Calu3 (cell line): ENCODE results near the gene PTPRG. TPM values are rescaled to one million over a fixed set of nuclear protein-coding genes. Genes with fewer than 3 reads are reported as not detected.

Source experiments
- BruUV-seq: library from RNA; stranded (reverse); fragments of 400-500 nt; replicated peaks from 2 replicates; lab custom pipeline; 2021; lab: Mats Ljungman, UMichigan
- CTCF ChIA-PET: fragments of 300-600 bp; sonication (Branson Sonifier 250); formaldehyde crosslinking; loops from one replicate; lab custom pipeline; 2022; ENCODE audit warnings: antibody characterized with exemption; lab: Charles Lee
- DNase-seq: peaks from one replicate; pipeline ENCODE4 v3.0.0; 2022
- H3K27ac Mint-ChIP-seq: one replicate; pipeline ENCODE4 v1.8.0; 2022; ENCODE audit warnings: mixed read lengths; ENCODE audit not compliant: unreplicated experiment
- H3K27me3 Mint-ChIP-seq: one replicate; pipeline ENCODE4 v1.8.0; 2022; ENCODE audit warnings: mixed read lengths; ENCODE audit not compliant: unreplicated experiment
- H3K36me3 Mint-ChIP-seq: one replicate; pipeline ENCODE4 v1.8.0; 2022; ENCODE audit warnings: mild to moderate bottlenecking, moderate library complexity, mixed read lengths; ENCODE audit not compliant: insufficient read depth, unreplicated experiment
- H3K4me1 Mint-ChIP-seq: one replicate; pipeline ENCODE4 v1.8.0; 2022; ENCODE audit warnings: mild to moderate bottlenecking, low read depth, mixed read lengths; ENCODE audit not compliant: unreplicated experiment
- H3K4me3 Mint-ChIP-seq: one replicate; pipeline ENCODE4 v1.8.0; 2022; ENCODE audit warnings: mild to moderate bottlenecking, low read depth, moderate library complexity, mixed read lengths; ENCODE audit not compliant: unreplicated experiment
- H3K9me3 Mint-ChIP-seq: one replicate; pipeline ENCODE4 v1.8.0; 2022; ENCODE audit warnings: low read depth, mixed read lengths; ENCODE audit not compliant: unreplicated experiment
- intact Hi-C: fragments of 100-400 bp; cut with micrococcal nuclease; formaldehyde crosslinking; loops from one replicate; pipeline ENCODE4 v1.10.0; 2022; ENCODE audit not compliant: unreplicated experiment
- total RNA-seq: library from RNA; stranded (reverse); gene quantifications from 2 replicates; pipeline ENCODE4 v1.2.3, GENCODE V29; 2022
- TF ChIP-seq, protein P1 (sequence below): fragments of 200-600 bp; IDR thresholded peaks from one replicate; pipeline ENCODE4 v1.8.0; 2022; ENCODE audit warnings: antibody characterized with exemption; ENCODE audit not compliant: unreplicated experiment

PTPRG gene
- total RNA-seq, 1 experiment from 2014 or later: 0.35 TPM

DNA sequence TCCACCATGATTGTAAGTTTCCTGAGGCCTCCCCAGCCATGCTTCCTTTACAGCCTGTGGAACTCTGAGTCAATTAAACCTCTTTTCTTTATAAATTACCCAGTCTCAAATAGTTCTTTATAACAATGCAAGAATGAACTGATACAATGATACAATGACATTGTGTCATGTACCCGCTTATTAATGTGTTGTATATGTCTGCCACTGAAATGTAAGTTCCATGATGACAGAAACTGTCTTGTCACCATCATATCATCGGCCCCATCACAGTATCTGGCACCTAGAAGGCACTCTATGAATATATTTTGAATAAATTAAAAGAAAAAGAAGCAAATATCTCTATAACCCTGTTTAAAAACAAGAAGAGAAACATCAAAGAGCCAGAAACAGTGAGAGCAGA is 782.4 kb downstream of the PTPRG start:
- TF ChIP-seq, protein P1, sequence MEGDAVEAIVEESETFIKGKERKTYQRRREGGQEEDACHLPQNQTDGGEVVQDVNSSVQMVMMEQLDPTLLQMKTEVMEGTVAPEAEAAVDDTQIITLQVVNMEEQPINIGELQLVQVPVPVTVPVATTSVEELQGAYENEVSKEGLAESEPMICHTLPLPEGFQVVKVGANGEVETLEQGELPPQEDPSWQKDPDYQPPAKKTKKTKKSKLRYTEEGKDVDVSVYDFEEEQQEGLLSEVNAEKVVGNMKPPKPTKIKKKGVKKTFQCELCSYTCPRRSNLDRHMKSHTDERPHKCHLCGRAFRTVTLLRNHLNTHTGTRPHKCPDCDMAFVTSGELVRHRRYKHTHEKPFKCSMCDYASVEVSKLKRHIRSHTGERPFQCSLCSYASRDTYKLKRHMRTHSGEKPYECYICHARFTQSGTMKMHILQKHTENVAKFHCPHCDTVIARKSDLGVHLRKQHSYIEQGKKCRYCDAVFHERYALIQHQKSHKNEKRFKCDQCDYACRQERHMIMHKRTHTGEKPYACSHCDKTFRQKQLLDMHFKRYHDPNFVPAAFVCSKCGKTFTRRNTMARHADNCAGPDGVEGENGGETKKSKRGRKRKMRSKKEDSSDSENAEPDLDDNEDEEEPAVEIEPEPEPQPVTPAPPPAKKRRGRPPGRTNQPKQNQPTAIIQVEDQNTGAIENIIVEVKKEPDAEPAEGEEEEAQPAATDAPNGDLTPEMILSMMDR: no peak
- no peak overlapping the region for H3K27ac Mint-ChIP-seq
- no peaks in the 10 kb centered on the region for H3K4me1 Mint-ChIP-seq
- H3K27me3 Mint-ChIP-seq: peaks cover 10% of the 10 kb centered on the region
- no peak for DNase-seq
- BruUV-seq: no TSS peak
- CTCF ChIA-PET: no interaction called here
- H3K4me3 Mint-ChIP-seq: no peak overlapping the region
- H3K36me3 Mint-ChIP-seq: no peaks in the 10 kb centered on the region
- intact Hi-C loops: no loop called here
- H3K9me3 Mint-ChIP-seq: peaks cover 5% of the 10 kb centered on the region
